Right lobe of liver (tissue), 4 donors: ENCODE data around the gene CFAP99.

Experiments used
- CTCF ChIP-seq, 4 donors: fragments of 200-600 bp in 3 of 4; fragments of 450-650 bp in 1 of 4; IDR thresholded peaks; one replicate each; pipeline versions ENCODE4 v1.5.1 to v1.8.0; 2016 to 2022; ENCODE audit warnings: antibody characterized with exemption in 4 of 4, mild to moderate bottlenecking in 2 of 4
- POLR2A ChIP-seq: fragments of 450-650 bp; IDR thresholded peaks from one replicate; pipeline ENCODE4 v1.6.1; 2017; ENCODE audit warnings: antibody characterized with exemption, mild to moderate bottlenecking
- donor health status: DM: no; HTN: no; CAD: no.
- donor health status: DM: no; HTN: no; CAD: no.
- donor health status: DM: no; HTN: yes; CAD: no.

GRCh38 chr4:2438822-2439718 is 20.3 kb downstream of the CFAP99 start:
- TF ChIP-seq CTCF (IDR thresholded peaks at IDR 0.05) (no peak), POLR2A (no peak)
